Activated naive CD4-positive, alpha-beta T cell treated with anti-CD3 and anti-CD28 coated beads, Interleukin-2, amount 50 U/mL, for 24 hours (primary cell): ENCODE results near the gene PAQR5.
"Not testable (repeated sequence)": the region's sequence is repeated elsewhere in the genome, so short reads cannot be mapped to it uniquely, and the experiment has no call there.

Experiments
- H3K27ac Mint-ChIP-seq: one replicate; pipeline ENCODE4 v1.8.0; 2021; ENCODE audit warnings: mild to moderate bottlenecking, mixed read lengths
- H3K27me3 Mint-ChIP-seq: one replicate; pipeline ENCODE4 v1.8.0; 2021; ENCODE audit warnings: mixed read lengths
- H3K36me3 Mint-ChIP-seq: one replicate; pipeline ENCODE4 v1.8.0; 2021; ENCODE audit warnings: mixed read lengths
- H3K4me1 Mint-ChIP-seq: one replicate; pipeline ENCODE4 v1.8.0; 2021; ENCODE audit warnings: mixed read lengths
- H3K4me3 Mint-ChIP-seq: one replicate; pipeline ENCODE4 v1.8.0; 2021; ENCODE audit warnings: mild to moderate bottlenecking, mixed read lengths
- H3K9me3 Mint-ChIP-seq: one replicate; pipeline ENCODE4 v1.8.0; 2021; ENCODE audit warnings: mixed read lengths

PAQR5 gene

GRCh38 chr15:69289342-69290146 is 9.2 kb upstream of the PAQR5 start:
- no peak overlapping the region for H3K27ac Mint-ChIP-seq
- H3K4me3 Mint-ChIP-seq: no peak overlapping the region
- no peaks in the 10 kb centered on the region for H3K4me1 Mint-ChIP-seq
- H3K27me3 Mint-ChIP-seq: no peaks in the 10 kb centered on the region
- H3K36me3 Mint-ChIP-seq: no peaks in the 10 kb centered on the region
- H3K9me3 Mint-ChIP-seq: no peaks in the 10 kb centered on the region

GRCh38 chr15:69290346-69291164 is 8.2 kb upstream of the PAQR5 start:
- Mint-ChIP-seq H3K4me1 (no peaks in the 10 kb centered on the region), H3K4me3 (no peak overlapping the region), H3K9me3 (no peaks in the 10 kb centered on the region), H3K36me3 (no peaks in the 10 kb centered on the region), H3K27me3 (no peaks in the 10 kb centered on the region), H3K27ac (no peak overlapping the region)

- H3K27ac Mint-ChIP-seq, H3K9me3 Mint-ChIP-seq, H3K36me3 Mint-ChIP-seq, H3K4me1 Mint-ChIP-seq, H3K4me3 Mint-ChIP-seq, H3K27me3 Mint-ChIP-seq: not testable (repeated sequence)
Measured at GRCh38 chr15:69291651-69292050, 7.1 kb upstream of the PAQR5 start.

- no peak overlapping the region for H3K27ac Mint-ChIP-seq
- H3K9me3 Mint-ChIP-seq: no peaks in the 10 kb centered on the region
- H3K27me3 Mint-ChIP-seq: peaks cover 15% of the 10 kb centered on the region
- H3K4me1 Mint-ChIP-seq: no peaks in the 10 kb centered on the region
- H3K36me3 Mint-ChIP-seq: no peaks in the 10 kb centered on the region
- no peak overlapping the region for H3K4me3 Mint-ChIP-seq
Measured at GRCh38 chr15:69292826-69293420, 5.8 kb upstream of the PAQR5 start.

- H3K4me3 Mint-ChIP-seq: no peak overlapping the region
- H3K9me3 Mint-ChIP-seq: no peaks in the 10 kb centered on the region
- peaks cover 15% of the 10 kb centered on the region for H3K27me3 Mint-ChIP-seq
- H3K36me3 Mint-ChIP-seq: no peaks in the 10 kb centered on the region
- no peaks in the 10 kb centered on the region for H3K4me1 Mint-ChIP-seq
- H3K27ac Mint-ChIP-seq: no peak overlapping the region
Measured at GRCh38 chr15:69293741-69294615, 4.7 kb upstream of the PAQR5 start.

GRCh38 chr15:69296606-69297005 is 2.1 kb upstream of the PAQR5 start:
- no peaks in the 10 kb centered on the region for H3K36me3 Mint-ChIP-seq
- H3K4me1 Mint-ChIP-seq: peaks cover 3% of the 10 kb centered on the region
- peaks cover 22% of the 10 kb centered on the region for H3K27me3 Mint-ChIP-seq
- H3K9me3 Mint-ChIP-seq: no peaks in the 10 kb centered on the region
- H3K27ac Mint-ChIP-seq: no peak overlapping the region
- no peak overlapping the region for H3K4me3 Mint-ChIP-seq

GRCh38 chr15:69297642-69298353 is 914 bp upstream of the PAQR5 start:
- Mint-ChIP-seq H3K27me3 (peaks cover 29% of the 10 kb centered on the region), H3K4me1 (peaks cover 3% of the 10 kb centered on the region), H3K36me3 (no peaks in the 10 kb centered on the region), H3K4me3 (no peak overlapping the region), H3K27ac (no peak overlapping the region), H3K9me3 (no peaks in the 10 kb centered on the region)

- Mint-ChIP-seq H3K9me3 (no peaks in the 10 kb centered on the region), H3K27ac (no peak overlapping the region), H3K4me3 (peak overlapping the region; percentile 64), H3K4me1 (peaks cover 3% of the 10 kb centered on the region), H3K36me3 (no peaks in the 10 kb centered on the region), H3K27me3 (peaks cover 31% of the 10 kb centered on the region)
Measured at GRCh38 chr15:69298354-69298696, 387 bp upstream of the PAQR5 start.

- Mint-ChIP-seq H3K36me3 (no peaks in the 10 kb centered on the region), H3K9me3 (no peaks in the 10 kb centered on the region), H3K4me3 (peak overlapping the region; percentile 11), H3K27ac (no peak overlapping the region), H3K27me3 (peaks cover 32% of the 10 kb centered on the region), H3K4me1 (peaks cover 3% of the 10 kb centered on the region)
Measured at GRCh38 chr15:69299451-69299886, 757 bp downstream of the PAQR5 start.

- H3K4me3 Mint-ChIP-seq: no peak overlapping the region
- peaks cover 35% of the 10 kb centered on the region for H3K27me3 Mint-ChIP-seq
- peaks cover 3% of the 10 kb centered on the region for H3K4me1 Mint-ChIP-seq
- no peak overlapping the region for H3K27ac Mint-ChIP-seq
- H3K36me3 Mint-ChIP-seq: no peaks in the 10 kb centered on the region
- H3K9me3 Mint-ChIP-seq: no peaks in the 10 kb centered on the region
Measured at GRCh38 chr15:69299943-69300588, 1.4 kb downstream of the PAQR5 start.

- not testable (repeated sequence) for H3K27ac Mint-ChIP-seq, H3K4me1 Mint-ChIP-seq, H3K9me3 Mint-ChIP-seq, H3K36me3 Mint-ChIP-seq, H3K4me3 Mint-ChIP-seq
- H3K27me3 Mint-ChIP-seq: peaks cover 32% of the 10 kb centered on the region
Measured at GRCh38 chr15:69301101-69301500, 2.4 kb downstream of the PAQR5 start.

- H3K4me3 Mint-ChIP-seq: not testable (repeated sequence)
Measured at GRCh38 chr15:69302087-69302486, 3.4 kb downstream of the PAQR5 start.

GRCh38 chr15:69302929-69303328 is 4.2 kb downstream of the PAQR5 start:
- Mint-ChIP-seq H3K4me3 (no peak overlapping the region), H3K9me3 (no peaks in the 10 kb centered on the region), H3K27ac (no peak overlapping the region), H3K36me3 (no peaks in the 10 kb centered on the region), H3K27me3 (peaks cover 21% of the 10 kb centered on the region), H3K4me1 (peaks cover 3% of the 10 kb centered on the region)

More at GRCh38 chr15:69302087-69302486, 3.4 kb downstream of the PAQR5 start:
- not testable (repeated sequence) for H3K27ac Mint-ChIP-seq, H3K4me1 Mint-ChIP-seq, H3K9me3 Mint-ChIP-seq, H3K36me3 Mint-ChIP-seq
- H3K27me3 Mint-ChIP-seq: peaks cover 29% of the 10 kb centered on the region

GRCh38 chr15:69303337-69304181 is 4.8 kb downstream of the PAQR5 start:
- Mint-ChIP-seq H3K9me3 (no peaks in the 10 kb centered on the region), H3K4me3 (no peak overlapping the region), H3K4me1 (peaks cover 3% of the 10 kb centered on the region), H3K27ac (no peak overlapping the region), H3K36me3 (no peaks in the 10 kb centered on the region), H3K27me3 (peaks cover 22% of the 10 kb centered on the region)
